Tibial nerve (tissue), 4 donors: ENCODE results near the gene PAK1. TPM values are rescaled to one million over a fixed set of nuclear protein-coding genes. Genes with fewer than 3 reads are reported as not detected.

ENCODE experiments used
- DNase-seq, 2 donors: peaks; one replicate each; pipeline ENCODE4 v3.0.0-alpha.2; 2019; ENCODE audit warnings: low spot score in 2 of 2
- H3K27ac ChIP-seq, 4 donors: fragments of 200-600 bp; sonication (generic) in 3 of 4; one replicate each; pipeline ENCODE4 v1.5.1; 2017 to 2019; ENCODE audit warnings: mild to moderate bottlenecking in 1 of 4
- H3K27me3 ChIP-seq, 2 donors: fragments of 200-600 bp; sonication (generic) in 1 of 2; one replicate each; pipeline versions ENCODE4 v1.5.1 to v1.6.0; 2017 to 2019
- H3K36me3 ChIP-seq, 3 donors: fragments of 200-600 bp; sonication (generic); one replicate each; pipeline ENCODE4 v1.5.1; 2018 to 2019
- H3K4me1 ChIP-seq, 4 donors: fragments of 200-600 bp; sonication (generic) in 3 of 4; one replicate each; pipeline ENCODE4 v1.5.1; 2017 to 2019
- H3K4me3 ChIP-seq, 4 donors: fragments of 200-600 bp; sonication (generic) in 3 of 4; one replicate each; pipeline ENCODE4 v1.5.1; 2017 to 2019; ENCODE audit warnings: mild to moderate bottlenecking in 1 of 4, moderate library complexity in 1 of 4
- H3K9me3 ChIP-seq, 4 donors: fragments of 200-600 bp; sonication (generic) in 3 of 4; one replicate each; pipeline ENCODE4 v1.5.1; 2017 to 2019
- EP300 ChIP-seq, 2 donors: sonication (generic); formaldehyde crosslinking; IDR thresholded peaks; one replicate each; pipeline ENCODE4 v1.6.1; 2017; ENCODE audit warnings: antibody characterized with exemption in 2 of 2, mild to moderate bottlenecking in 1 of 2
- POLR2A ChIP-seq, 2 donors: fragments of 450-650 bp; IDR thresholded peaks; one replicate each; pipeline ENCODE4 v1.6.1; 2017; ENCODE audit warnings: antibody characterized with exemption in 2 of 2, mild to moderate bottlenecking in 2 of 2, moderate library complexity in 2 of 2
- WGBS, 2 donors: methylation state at CpG; one replicate each; pipeline ENCODE4 v1.1.5; 2018; 5-methylcytosine and 5-hydroxymethylcytosine counted together
- total RNA-seq, 4 donors: library from RNA; depleted of rRNA; stranded (reverse); fragments of >200 nt; gene quantifications; one replicate each; pipeline ENCODE4 v1.1.0, GENCODE V29; 2016
- TF ChIP-seq, protein P1 (sequence below), 5 experiments: fragments of 200-600 bp in 3 of 5; fragments of 450-650 bp in 2 of 5; sonication (generic) in 3 of 5; IDR thresholded peaks; one replicate each; pipeline ENCODE4 v1.5.1; 2016 to 2019; ENCODE audit warnings: antibody characterized with exemption in 5 of 5, mild to moderate bottlenecking in 3 of 5, moderate library complexity in 2 of 5

Gene PAK1
- total RNA-seq, 4 donors from 2014 or later = 13.9 to 28.5 (median 25.4) TPM

DNA sequence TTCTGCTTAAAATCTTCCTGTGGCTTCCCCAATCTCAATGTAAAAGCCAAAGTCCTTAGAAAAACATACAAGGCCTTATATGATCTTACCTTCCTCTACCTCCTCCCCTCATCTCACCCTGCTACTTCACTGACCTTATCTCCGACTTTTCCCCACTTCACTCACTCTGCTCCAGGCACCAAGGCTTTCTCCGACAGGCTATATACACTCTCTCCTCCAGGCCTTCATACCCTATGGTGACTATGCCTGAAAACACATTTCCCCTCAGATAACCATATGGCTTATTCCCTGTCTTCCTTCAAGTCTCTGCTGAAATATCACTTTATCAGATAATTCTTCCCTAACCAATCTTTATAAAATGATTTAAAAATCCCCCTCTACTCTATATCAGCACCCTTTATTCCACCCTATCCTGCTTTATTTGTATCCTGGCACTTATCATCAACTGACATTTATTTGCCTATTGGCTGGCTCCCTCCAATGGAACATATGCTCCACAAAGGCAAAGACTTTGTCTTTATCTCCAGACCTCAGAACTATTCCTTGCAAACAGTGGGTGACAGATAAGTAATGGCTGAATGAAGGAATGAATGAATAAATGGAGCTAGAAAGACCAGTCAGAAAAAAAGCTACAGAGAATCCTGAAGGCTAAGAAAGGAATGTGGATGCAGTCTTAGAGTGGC is 52.7 kb downstream of the PAK1 start:
- no peak for TF ChIP-seq POLR2A (IDR thresholded peaks at IDR 0.05)
- TF ChIP-seq, protein P1, sequence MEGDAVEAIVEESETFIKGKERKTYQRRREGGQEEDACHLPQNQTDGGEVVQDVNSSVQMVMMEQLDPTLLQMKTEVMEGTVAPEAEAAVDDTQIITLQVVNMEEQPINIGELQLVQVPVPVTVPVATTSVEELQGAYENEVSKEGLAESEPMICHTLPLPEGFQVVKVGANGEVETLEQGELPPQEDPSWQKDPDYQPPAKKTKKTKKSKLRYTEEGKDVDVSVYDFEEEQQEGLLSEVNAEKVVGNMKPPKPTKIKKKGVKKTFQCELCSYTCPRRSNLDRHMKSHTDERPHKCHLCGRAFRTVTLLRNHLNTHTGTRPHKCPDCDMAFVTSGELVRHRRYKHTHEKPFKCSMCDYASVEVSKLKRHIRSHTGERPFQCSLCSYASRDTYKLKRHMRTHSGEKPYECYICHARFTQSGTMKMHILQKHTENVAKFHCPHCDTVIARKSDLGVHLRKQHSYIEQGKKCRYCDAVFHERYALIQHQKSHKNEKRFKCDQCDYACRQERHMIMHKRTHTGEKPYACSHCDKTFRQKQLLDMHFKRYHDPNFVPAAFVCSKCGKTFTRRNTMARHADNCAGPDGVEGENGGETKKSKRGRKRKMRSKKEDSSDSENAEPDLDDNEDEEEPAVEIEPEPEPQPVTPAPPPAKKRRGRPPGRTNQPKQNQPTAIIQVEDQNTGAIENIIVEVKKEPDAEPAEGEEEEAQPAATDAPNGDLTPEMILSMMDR (IDR thresholded peaks at IDR 0.05) = no peak
- TF ChIP-seq EP300 (IDR thresholded peaks at IDR 0.05) = no peak
- H3K36me3 ChIP-seq = no peaks in the 10 kb centered on the region
- 92 to 93% methylated on average over 2 of the region's 2 CpGs for WGBS, 2 donors
- no peak overlapping the region for H3K27ac ChIP-seq
- H3K4me3 ChIP-seq = no peak overlapping the region
- H3K4me1 ChIP-seq = no peaks in the 10 kb centered on the region
- no peaks in the 10 kb centered on the region for H3K9me3 ChIP-seq
- no peaks in the 10 kb centered on the region for H3K27me3 ChIP-seq
- DNase-seq = no peak

DNA sequence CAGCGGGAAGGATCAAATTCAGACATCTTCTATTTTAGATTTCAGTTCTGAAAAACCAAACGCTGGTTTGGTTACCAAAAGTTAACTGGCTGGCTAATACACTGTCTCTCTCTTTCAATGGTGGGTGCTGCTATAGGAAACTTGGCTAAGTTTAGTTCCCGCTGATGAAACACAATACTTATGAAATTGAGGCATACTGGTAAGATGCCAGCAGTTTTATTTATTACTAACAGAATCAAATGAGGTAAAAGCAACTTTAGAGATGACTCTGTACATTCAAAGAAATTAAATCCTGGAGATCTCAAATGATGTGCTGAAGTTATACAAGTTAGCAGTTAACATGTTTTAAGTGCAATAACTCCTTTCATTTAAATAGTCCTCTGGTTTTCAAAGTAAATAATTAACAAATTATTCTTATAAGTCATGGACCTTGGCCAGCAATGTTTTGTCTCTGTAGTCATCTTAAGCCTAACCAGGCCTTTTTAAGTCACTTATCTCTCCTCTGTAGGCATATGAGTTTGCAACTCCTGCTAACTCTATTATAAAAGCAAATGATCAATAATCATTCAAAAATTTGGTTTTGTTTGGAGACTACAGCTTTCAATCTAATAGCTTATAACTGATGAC is 54.8 kb downstream of the PAK1 start:
- H3K36me3 ChIP-seq = no peaks in the 10 kb centered on the region
- no peak overlapping the region for H3K27ac ChIP-seq
- 76 to 86% methylated on average over 3 of the region's 3 CpGs for WGBS, 2 donors
- no peak for TF ChIP-seq POLR2A (IDR thresholded peaks at IDR 0.05)
- TF ChIP-seq, protein P1 (IDR thresholded peaks at IDR 0.05) = no peak
- no peak for TF ChIP-seq EP300 (IDR thresholded peaks at IDR 0.05)
- no peaks in the 10 kb centered on the region for H3K9me3 ChIP-seq
- H3K4me3 ChIP-seq = no peak overlapping the region
- DNase-seq = no peak
- H3K4me1 ChIP-seq = no peaks in the 10 kb centered on the region
- no peaks in the 10 kb centered on the region for H3K27me3 ChIP-seq

GRCh38 chr11:77418155-77418970 is 55.5 kb downstream of the PAK1 start:
- Histone ChIP-seq H3K4me3 (no peak overlapping the region), H3K4me1 (no peaks in the 10 kb centered on the region), H3K9me3 (no peaks in the 10 kb centered on the region), H3K27me3 (no peaks in the 10 kb centered on the region), H3K27ac (no peak overlapping the region), H3K36me3 (no peaks in the 10 kb centered on the region)
- WGBS, 2 donors = 71 to 79% methylated on average over 3 of the region's 3 CpGs
- no peak for TF ChIP-seq EP300 (IDR thresholded peaks at IDR 0.05)
- TF ChIP-seq POLR2A (IDR thresholded peaks at IDR 0.05) = no peak
- TF ChIP-seq, protein P1 (IDR thresholded peaks at IDR 0.05) = no peak
- DNase-seq = no peak

GRCh38 chr11:77416357-77416756 is 57.5 kb downstream of the PAK1 start:
- H3K27ac ChIP-seq = no peak overlapping the region
- H3K9me3 ChIP-seq = no peaks in the 10 kb centered on the region
- no peaks in the 10 kb centered on the region for H3K36me3 ChIP-seq
- no peak overlapping the region for H3K4me3 ChIP-seq
- no peak for TF ChIP-seq EP300 (IDR thresholded peaks at IDR 0.05)
- TF ChIP-seq POLR2A (IDR thresholded peaks at IDR 0.05) = no peak
- TF ChIP-seq, protein P1 (IDR thresholded peaks at IDR 0.05) = no peak
- no peak for DNase-seq
- 84 to 89% methylated on average over 3 of the region's 3 CpGs for WGBS, 2 donors
- peaks cover 0 to 8% (median 2%) of the 10 kb centered on the region in 4 donors for H3K4me1 ChIP-seq
- H3K27me3 ChIP-seq = no peaks in the 10 kb centered on the region
